ENCODE results near the gene KAT2A. TPM values are rescaled to one million over a fixed set of nuclear protein-coding genes. Genes with fewer than 3 reads are reported as not detected.

The KAT2A gene
- total RNA-seq, 1 experiment from 2014 or later: 43.5 TPM

DNA sequence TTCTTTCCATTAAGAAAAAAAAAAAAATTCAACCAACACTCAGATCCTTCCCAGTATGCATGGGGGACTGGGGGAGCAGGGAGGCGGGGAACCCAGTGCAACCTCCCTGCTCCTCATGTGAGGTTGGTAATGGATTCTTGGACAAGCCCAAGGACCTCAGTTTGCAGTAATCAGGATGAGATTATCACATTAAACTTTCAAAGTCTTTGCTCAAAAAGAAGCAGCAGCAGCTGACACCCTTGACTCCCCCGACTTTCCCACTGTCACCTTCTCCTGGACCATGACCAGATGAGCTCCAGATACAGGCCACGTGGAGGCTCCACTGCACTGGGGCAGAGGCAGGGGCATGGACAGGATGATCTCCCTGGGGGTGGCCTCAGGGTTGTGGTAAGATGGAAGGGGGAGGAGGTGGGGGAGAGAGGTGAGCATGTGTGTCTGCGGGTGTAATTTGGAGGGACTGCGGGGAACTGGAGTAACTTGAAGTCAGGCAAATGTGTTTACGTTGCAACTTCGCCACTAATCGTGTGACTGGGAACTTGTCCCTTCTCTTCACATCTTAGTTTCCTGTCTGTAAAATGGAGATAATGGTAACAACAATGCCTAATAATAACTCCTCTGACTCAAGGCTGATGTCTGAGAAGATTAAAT is 42.6 kb downstream of the KAT2A start:
- no peak overlapping the region for H3K4me2 ChIP-seq (ENCODE audit: insufficient read depth, insufficient read length, low read length)

More for the DNA sequence above, 42.6 kb downstream of the KAT2A start:
- Mint-ChIP-seq H3K4me1 (peaks cover 10 to 19% of the 10 kb centered on the region in 2 experiments), H3K27ac (no peak overlapping the region; a peak in 2 of 7 replicates), H3K36me3 (ENCODE audit: insufficient read depth in 1 of 3, low read depth in 3 of 3) (no peaks in the 10 kb centered on the region; a peak in 1 of 7 replicates), H3K9me3 (no peaks in the 10 kb centered on the region), H3K27me3 (ENCODE audit: low read depth) (no peaks in the 10 kb centered on the region; the same call in 1 of the 2 replicates), H3K4me3 (no peak overlapping the region)
- no peak for DNase-seq
- no peak overlapping the region for H2BK5ac ChIP-seq (ENCODE audit: insufficient read length, low read length)
- no peak overlapping the region for H4K8ac ChIP-seq (replicated peaks; ENCODE audit: insufficient read length, low read depth, low read length)
- H2BK120ac ChIP-seq (ENCODE audit: low read depth, low read length, poor library complexity, severe bottlenecking): no peak overlapping the region
- no peak overlapping the region for H3K27ac ChIP-seq (ENCODE audit: insufficient read length, low read depth, low read length)
- no peak overlapping the region for H3K4ac ChIP-seq (ENCODE audit: low read depth, low read length)
- H3K18ac ChIP-seq (ENCODE audit: insufficient read length, low read depth, low read length): no peak overlapping the region
- no peak overlapping the region for H3K14ac ChIP-seq (ENCODE audit: insufficient read depth, low read length)
- H3K9me3 ChIP-seq (ENCODE audit: control insufficient read depth, low read depth, low read length): no peaks in the 10 kb centered on the region
- no peak overlapping the region for H2BK12ac ChIP-seq (ENCODE audit: insufficient read length, low read depth, low read length)
- H4K20me1 ChIP-seq (ENCODE audit: control insufficient read depth, insufficient read depth, insufficient read length): no peaks in the 10 kb centered on the region
- no peak overlapping the region for H4K5ac ChIP-seq (ENCODE audit: insufficient read length, low read depth, low read length)
- H2BK15ac ChIP-seq (ENCODE audit: low read depth, low read length): no peak overlapping the region
- H3K23me2 ChIP-seq (ENCODE audit: insufficient read length, low read depth, low read length, poor library complexity, severe bottlenecking): no peaks in the 10 kb centered on the region
- no peak overlapping the region for H2AK5ac ChIP-seq (ENCODE audit: insufficient read length, low read length)
- H3K27me3 ChIP-seq (ENCODE audit: insufficient read depth, low read length): no peaks in the 10 kb centered on the region
- no peak overlapping the region for H2BK20ac ChIP-seq (ENCODE audit: low read depth, low read length, poor library complexity, severe bottlenecking)
- no peaks in the 10 kb centered on the region for H3K79me1 ChIP-seq (ENCODE audit: insufficient read depth, low read depth, low read length, poor library complexity, severe bottlenecking)
- H3K23ac ChIP-seq (ENCODE audit: insufficient read length, low read depth, low read length): no peak overlapping the region
- no peak overlapping the region for H2AFZ ChIP-seq (ENCODE audit: low read length)
- no peak overlapping the region for H4K91ac ChIP-seq (ENCODE audit: insufficient read length, low read depth, low read length)
- no peak overlapping the region for H3K56ac ChIP-seq (ENCODE audit: insufficient read length, low read depth, low read length)
- no peak overlapping the region for H3T11ph ChIP-seq (ENCODE audit: low read length)
- no peak for TF ChIP-seq CTCF (conservative IDR thresholded peaks at IDR 0.05)
- no peaks in the 10 kb centered on the region for H3K79me2 ChIP-seq (ENCODE audit: insufficient read depth, low read length)
- no CpG with 5 or more reads among the region's 8 CpGs for WGBS (ENCODE audit: extremely low coverage, insufficient read length, low lambda C conversion rate)
- no peaks in the 10 kb centered on the region for H3K4me1 ChIP-seq (ENCODE audit: insufficient read depth, low read length)
- H3K9ac ChIP-seq (ENCODE audit: extremely low read depth, insufficient read length, low read length): no peak overlapping the region
